HepG2 (cell line): Measurements from ENCODE around the gene RBM3. TPM values are rescaled to one million over a fixed set of nuclear protein-coding genes. Genes with fewer than 3 reads are reported as not detected.

Experiments used
- ARNT2 ChIP-seq: sonication (generic); formaldehyde crosslinking; IDR thresholded peaks from 2 replicates; pipeline ENCODE4 v1.8.0; 2022; ENCODE audit warnings: mild to moderate bottlenecking, low read depth, missing genetic modification reagents, moderate library complexity
- CEBPB ChIP-seq: IDR thresholded peaks from 2 replicates; pipeline ENCODE4 v1.6.1; 2011; ENCODE audit warnings: low read depth, low read length, improper control_type of control experiment, borderline replicate concordance
- ELF3 ChIP-seq: IDR thresholded peaks from 2 replicates; pipeline ENCODE4 v1.6.1; 2016; ENCODE audit warnings: missing genetic modification reagents, missing compliant biosample characterization
- FOSL2 ChIP-seq: sonication (generic); formaldehyde crosslinking; IDR thresholded peaks from 2 replicates; pipeline ENCODE4 v1.4.0; 2020; ENCODE audit warnings: missing genetic modification reagents
- HNRNPK ChIP-seq: fragments of 200-400 bp; formaldehyde crosslinking; IDR thresholded peaks from 2 replicates; pipeline ENCODE4 v1.6.1; 2018; ENCODE audit warnings: low read length, low read depth, moderate library complexity, mild to moderate bottlenecking; ENCODE audit not compliant: poor library complexity, severe bottlenecking
- TBL1XR1 ChIP-seq: fragments of 150-350 bp; IDR thresholded peaks from 2 replicates; pipeline ENCODE4 v1.6.1; 2014; ENCODE audit warnings: borderline replicate concordance, low read length; ENCODE audit not compliant: partially characterized antibody
- TGIF2 ChIP-seq: IDR thresholded peaks from 2 replicates; pipeline ENCODE4 v1.6.1; 2016; ENCODE audit warnings: control low read depth, missing compliant biosample characterization
- UBTF ChIP-seq: sonication (generic); formaldehyde crosslinking; IDR thresholded peaks from 2 replicates; pipeline ENCODE4 v1.4.0; 2020; ENCODE audit warnings: mild to moderate bottlenecking, missing genetic modification reagents
- ZFY ChIP-seq: sonication (generic); formaldehyde crosslinking; IDR thresholded peaks from 2 replicates; pipeline ENCODE4 v1.4.0; 2020; ENCODE audit warnings: missing genetic modification reagents
- ZNF350 ChIP-seq: sonication (generic); formaldehyde crosslinking; IDR thresholded peaks from 2 replicates; pipeline ENCODE4 v1.4.0; 2020; ENCODE audit warnings: mild to moderate bottlenecking, low read depth, missing genetic modification reagents, borderline replicate concordance
- ZNF615 ChIP-seq: sonication (generic); formaldehyde crosslinking; IDR thresholded peaks from 2 replicates; pipeline ENCODE4 v1.5.0; 2020; ENCODE audit warnings: mild to moderate bottlenecking, missing genetic modification reagents, borderline replicate concordance
- ZNF766 ChIP-seq: sonication (generic); formaldehyde crosslinking; IDR thresholded peaks from 2 replicates; pipeline ENCODE4 v1.5.0; 2020; ENCODE audit warnings: missing genetic modification reagents, borderline replicate concordance
- polyA plus RNA-seq, 8 experiments: library from polyadenylated mRNA; depleted of rRNA in 3 of 8; stranded (reverse) in 7 of 8; unstranded in 1 of 8; fragments of >200 nt; fragmentation: Illumina TruSeq in 4 of 8; extraction: Trizol in 4 of 8; gene quantifications; 2 replicates each; pipeline versions ENCODE4 v1.2.1 to v1.2.3, GENCODE V29; 2011 to 2016; ENCODE audit warnings: low read depth in 4 of 8, missing spikeins in 1 of 8, mixed read lengths in 1 of 8; ENCODE audit not compliant: insufficient read depth in 1 of 8
- total RNA-seq, 5 experiments: library from RNA; depleted of rRNA; stranded (reverse); fragments of >200 nt; fragmentation: Illumina TruSeq; extraction: Trizol; gene quantifications; 2 replicates each; pipeline ENCODE4 v1.2.3, GENCODE V29; 2016; ENCODE audit warnings: low read depth in 1 of 5
- TF ChIP-seq, protein P1 (sequence below): sonication (generic); formaldehyde crosslinking; IDR thresholded peaks from 2 replicates; pipeline ENCODE4 v1.5.1; 2020; ENCODE audit warnings: missing genetic modification reagents, mild to moderate bottlenecking, borderline replicate concordance
- TF ChIP-seq, protein P2 (sequence below): sonication (generic); formaldehyde crosslinking; IDR thresholded peaks from 2 replicates; pipeline ENCODE4 v1.4.0; 2020; ENCODE audit warnings: missing genetic modification reagents
- TF ChIP-seq, protein P3 (sequence below): sonication (generic); formaldehyde crosslinking; IDR thresholded peaks from 2 replicates; pipeline ENCODE4 v1.5.1; 2020; ENCODE audit warnings: missing genetic modification reagents, mild to moderate bottlenecking, borderline replicate concordance
- TF ChIP-seq, protein P4 (sequence below): sonication (generic); formaldehyde crosslinking; IDR thresholded peaks from 2 replicates; pipeline ENCODE4 v1.8.1; 2022; ENCODE audit warnings: mild to moderate bottlenecking, missing genetic modification reagents

The RBM3 gene
- total and polyA plus RNA-seq, 2 of the 13 experiments (the other 11 are each of a cell fraction or from before 2014, with no cell fraction given) = 123 to 182 TPM

DNA sequence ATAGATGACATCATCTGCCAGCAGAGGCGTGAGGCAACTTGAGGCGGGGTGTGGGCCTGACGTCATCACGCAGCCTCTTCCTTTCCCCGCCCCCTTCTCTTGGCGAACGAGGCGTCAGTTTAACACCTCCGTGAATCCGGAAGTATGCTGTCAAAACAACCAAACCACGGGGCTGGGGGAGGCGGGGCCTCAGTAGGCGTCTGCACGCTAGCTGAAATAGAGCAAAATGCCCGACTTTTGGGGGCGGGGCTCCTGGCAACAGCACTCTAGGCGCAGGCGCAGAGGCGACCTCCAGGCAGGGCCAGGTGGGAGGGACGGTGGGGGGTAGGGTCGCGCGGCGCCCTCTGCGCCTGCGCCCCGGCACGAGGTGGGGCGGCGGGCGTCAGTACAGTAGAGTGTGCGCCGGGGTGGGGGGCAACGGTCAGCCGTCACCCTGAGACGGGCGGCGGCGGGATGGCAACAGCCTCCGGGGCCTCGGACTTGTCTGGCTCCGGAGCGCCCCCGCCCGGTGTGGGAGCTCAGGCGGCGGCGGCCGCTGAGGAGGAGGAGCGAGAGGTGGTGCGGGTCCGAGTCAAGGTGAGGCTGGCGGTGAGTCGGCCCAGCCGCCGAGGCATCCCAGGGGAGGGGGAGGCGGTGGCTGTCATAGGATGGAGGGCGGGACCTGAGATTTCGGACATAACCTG is 34.8 kb upstream of the RBM3 start, which contains the start of gene TBC1D25 (continued):
- TF ChIP-seq TBL1XR1 (no peak), ZFY (CRISPR knock-in tag) (peak; percentile 52; the same call in 1 of the 2 replicates), ARNT2 (CRISPR knock-in tag) (0 out of 2 replicates have a peak, but pooled peaks have one; percentile 41), FOSL2 (CRISPR knock-in tag) (no peak), CEBPB (peak; percentile 47), ELF3 (peak; percentile 17; the same call in 1 of the 2 replicates), UBTF (peak; percentile 28; the same call in 1 of the 2 replicates), HNRNPK (no peak), TGIF2 (CRISPR knock-in tag) (no peak), ZNF615 (no peak), ZNF766 (CRISPR knock-in tag) (no peak), ZNF350 (CRISPR knock-in tag) (0 out of 2 replicates have a peak, but pooled peaks have one; percentile 24)
- TF ChIP-seq, protein P1, sequence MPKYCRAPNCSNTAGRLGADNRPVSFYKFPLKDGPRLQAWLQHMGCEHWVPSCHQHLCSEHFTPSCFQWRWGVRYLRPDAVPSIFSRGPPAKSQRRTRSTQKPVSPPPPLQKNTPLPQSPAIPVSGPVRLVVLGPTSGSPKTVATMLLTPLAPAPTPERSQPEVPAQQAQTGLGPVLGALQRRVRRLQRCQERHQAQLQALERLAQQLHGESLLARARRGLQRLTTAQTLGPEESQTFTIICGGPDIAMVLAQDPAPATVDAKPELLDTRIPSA (CRISPR knock-in tag) = peak; percentile 27; the same call in 1 of the 2 replicates
- TF ChIP-seq, protein P2, sequence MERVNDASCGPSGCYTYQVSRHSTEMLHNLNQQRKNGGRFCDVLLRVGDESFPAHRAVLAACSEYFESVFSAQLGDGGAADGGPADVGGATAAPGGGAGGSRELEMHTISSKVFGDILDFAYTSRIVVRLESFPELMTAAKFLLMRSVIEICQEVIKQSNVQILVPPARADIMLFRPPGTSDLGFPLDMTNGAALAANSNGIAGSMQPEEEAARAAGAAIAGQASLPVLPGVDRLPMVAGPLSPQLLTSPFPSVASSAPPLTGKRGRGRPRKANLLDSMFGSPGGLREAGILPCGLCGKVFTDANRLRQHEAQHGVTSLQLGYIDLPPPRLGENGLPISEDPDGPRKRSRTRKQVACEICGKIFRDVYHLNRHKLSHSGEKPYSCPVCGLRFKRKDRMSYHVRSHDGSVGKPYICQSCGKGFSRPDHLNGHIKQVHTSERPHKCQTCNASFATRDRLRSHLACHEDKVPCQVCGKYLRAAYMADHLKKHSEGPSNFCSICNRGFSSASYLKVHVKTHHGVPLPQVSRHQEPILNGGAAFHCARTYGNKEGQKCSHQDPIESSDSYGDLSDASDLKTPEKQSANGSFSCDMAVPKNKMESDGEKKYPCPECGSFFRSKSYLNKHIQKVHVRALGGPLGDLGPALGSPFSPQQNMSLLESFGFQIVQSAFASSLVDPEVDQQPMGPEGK (CRISPR knock-in tag) = peak; percentile 63; the same call in 1 of the 2 replicates
- TF ChIP-seq, protein P3, sequence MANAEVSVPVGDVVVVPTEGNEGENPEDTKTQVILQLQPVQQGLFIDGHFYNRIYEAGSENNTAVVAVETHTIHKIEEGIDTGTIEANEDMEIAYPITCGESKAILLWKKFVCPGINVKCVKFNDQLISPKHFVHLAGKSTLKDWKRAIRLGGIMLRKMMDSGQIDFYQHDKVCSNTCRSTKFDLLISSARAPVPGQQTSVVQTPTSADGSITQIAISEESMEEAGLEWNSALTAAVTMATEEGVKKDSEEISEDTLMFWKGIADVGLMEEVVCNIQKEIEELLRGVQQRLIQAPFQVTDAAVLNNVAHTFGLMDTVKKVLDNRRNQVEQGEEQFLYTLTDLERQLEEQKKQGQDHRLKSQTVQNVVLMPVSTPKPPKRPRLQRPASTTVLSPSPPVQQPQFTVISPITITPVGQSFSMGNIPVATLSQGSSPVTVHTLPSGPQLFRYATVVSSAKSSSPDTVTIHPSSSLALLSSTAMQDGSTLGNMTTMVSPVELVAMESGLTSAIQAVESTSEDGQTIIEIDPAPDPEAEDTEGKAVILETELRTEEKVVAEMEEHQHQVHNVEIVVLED = peak; percentile 83
- TF ChIP-seq, protein P4, sequence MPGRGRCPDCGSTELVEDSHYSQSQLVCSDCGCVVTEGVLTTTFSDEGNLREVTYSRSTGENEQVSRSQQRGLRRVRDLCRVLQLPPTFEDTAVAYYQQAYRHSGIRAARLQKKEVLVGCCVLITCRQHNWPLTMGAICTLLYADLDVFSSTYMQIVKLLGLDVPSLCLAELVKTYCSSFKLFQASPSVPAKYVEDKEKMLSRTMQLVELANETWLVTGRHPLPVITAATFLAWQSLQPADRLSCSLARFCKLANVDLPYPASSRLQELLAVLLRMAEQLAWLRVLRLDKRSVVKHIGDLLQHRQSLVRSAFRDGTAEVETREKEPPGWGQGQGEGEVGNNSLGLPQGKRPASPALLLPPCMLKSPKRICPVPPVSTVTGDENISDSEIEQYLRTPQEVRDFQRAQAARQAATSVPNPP (CRISPR knock-in tag) = no peak
